Measurements from ENCODE around the gene TRIM67.
A peak's percentile ranks its signal among the peaks of the same experiment; 100 is the strongest.
"Not testable (repeated sequence)": the region's sequence is repeated elsewhere in the genome, so short reads cannot be mapped to it uniquely, and the experiment has no call there.

TRIM67 gene

GRCh38 chr1:231127106-231127505, 34.8 kb upstream of the TRIM67 start:
- H3K27ac ChIP-seq (ENCODE audit: extremely low read depth, low read depth, low read length); H3K36me3 ChIP-seq (ENCODE audit: control insufficient read depth in 2 of 2, insufficient read depth in 1 of 2, low read length in 2 of 2); CTCF ChIA-PET; H3K4me3 ChIP-seq (ENCODE audit: low read depth, low read length); H3K9me3 ChIP-seq (ENCODE audit: control insufficient read depth, insufficient read depth, low read depth, low read length); H3K4me1 ChIP-seq (ENCODE audit: control insufficient read depth, insufficient read depth, low read length); POLR2A ChIA-PET: not testable (repeated sequence)
- TF ChIP-seq ZNF580 (tag by site-specific recombination; IDR thresholded peaks at IDR 0.05) (peak; percentile 90), ZNF513 (tag by site-specific recombination; IDR thresholded peaks at IDR 0.05) (peak; percentile 18; the same call in 1 of the 2 replicates), ZNF146 (tag by site-specific recombination; IDR thresholded peaks at IDR 0.05) (peak; percentile 98), ZNF280D (tag by site-specific recombination; IDR thresholded peaks at IDR 0.05) (peak; percentile 63; the same call in 1 of the 2 replicates)

- CTCF ChIA-PET; H3K27ac ChIP-seq (ENCODE audit: extremely low read depth, low read depth, low read length); H3K4me3 ChIP-seq (ENCODE audit: low read depth, low read length); H3K9me3 ChIP-seq (ENCODE audit: control insufficient read depth, insufficient read depth, low read depth, low read length); H3K4me1 ChIP-seq (ENCODE audit: control insufficient read depth, insufficient read depth, low read length); POLR2A ChIA-PET; H3K36me3 ChIP-seq (ENCODE audit: control insufficient read depth in 2 of 2, insufficient read depth in 1 of 2, low read length in 2 of 2): not testable (repeated sequence)
Measured at GRCh38 chr1:231128471-231128870, 33.4 kb upstream of the TRIM67 start.

- CTCF ChIA-PET, result interaction anchor here (0.6 to 0.7 kb wide), 2 partner anchors 24 to 1373 kb away, joined by 3 read pairs; no protein-coding TSS in a partner anchor
- POLR2A ChIA-PET, result no interaction called here
- TF ChIP-seq ZNF488 (tag by site-specific recombination; IDR thresholded peaks at IDR 0.05) (no peak), ZNF623 (tag by site-specific recombination; IDR thresholded peaks at IDR 0.05) (no peak), ZNF16 (tag by site-specific recombination; IDR thresholded peaks at IDR 0.05; ENCODE audit: low read depth) (no peak), ZBTB20 (tag by site-specific recombination; IDR thresholded peaks at IDR 0.05) (no peak), ZFP3 (tag by site-specific recombination; IDR thresholded peaks at IDR 0.05; ENCODE audit: low read depth) (no peak), MEIS1 (CRISPR knock-in tag; IDR thresholded peaks at IDR 0.05; ENCODE audit: borderline replicate concordance) (no peak), KLF10 (tag by site-specific recombination; IDR thresholded peaks at IDR 0.05) (no peak)
- Histone ChIP-seq H3K36me3 (ENCODE audit: control insufficient read depth in 2 of 2, insufficient read depth in 1 of 2, low read length in 2 of 2) (no peaks in the 10 kb centered on the region), H3K4me1 (ENCODE audit: control insufficient read depth, insufficient read depth, low read length) (no peaks in the 10 kb centered on the region), H3K9me3 (ENCODE audit: control insufficient read depth, insufficient read depth, low read depth, low read length) (no peaks in the 10 kb centered on the region), H3K27ac (ENCODE audit: extremely low read depth, low read depth, low read length) (no peak overlapping the region), H3K4me3 (ENCODE audit: low read depth, low read length) (no peak overlapping the region)
Measured at GRCh38 chr1:231130544-231130943, 31.3 kb upstream of the TRIM67 start.

GRCh38 chr1:231132591-231132990, 29.3 kb upstream of the TRIM67 start:
- POLR2A ChIA-PET; H3K36me3 ChIP-seq (ENCODE audit: control insufficient read depth in 2 of 2, insufficient read depth in 1 of 2, low read length in 2 of 2); H3K4me3 ChIP-seq (ENCODE audit: low read depth, low read length); H3K27ac ChIP-seq (ENCODE audit: extremely low read depth, low read depth, low read length); H3K4me1 ChIP-seq (ENCODE audit: control insufficient read depth, insufficient read depth, low read length); CTCF ChIA-PET; H3K9me3 ChIP-seq (ENCODE audit: control insufficient read depth, insufficient read depth, low read depth, low read length): not testable (repeated sequence)
- TF ChIP-seq ZNF146 (tag by site-specific recombination; IDR thresholded peaks at IDR 0.05), result peak; percentile 41; the same call in 1 of the 2 replicates
- TF ChIP-seq ZNF138 (tag by site-specific recombination; IDR thresholded peaks at IDR 0.05; ENCODE audit: borderline replicate concordance), result peak; percentile 96; the same call in 1 of the 2 replicates
- TF ChIP-seq AEBP2 (tag by site-specific recombination; IDR thresholded peaks at IDR 0.05; ENCODE audit: borderline replicate concordance), result peak; percentile 96
- peak; percentile 61; the same call in 1 of the 2 replicates for TF ChIP-seq MZF1 (tag by site-specific recombination; IDR thresholded peaks at IDR 0.05; ENCODE audit: borderline replicate concordance)
- TF ChIP-seq ZFP3 (tag by site-specific recombination; IDR thresholded peaks at IDR 0.05; ENCODE audit: low read depth), result peak; percentile 40; the same call in 1 of the 2 replicates
- TF ChIP-seq ZNF394 (tag by site-specific recombination; IDR thresholded peaks at IDR 0.05; ENCODE audit: borderline replicate concordance), result peak; percentile 98
- TF ChIP-seq ZNF23 (tag by site-specific recombination; IDR thresholded peaks at IDR 0.05; ENCODE audit: borderline replicate concordance), result peak; percentile 68; the same call in 1 of the 2 replicates
- peak; percentile 93 for TF ChIP-seq ZXDB (tag by site-specific recombination; IDR thresholded peaks at IDR 0.05)
- TF ChIP-seq ZNF548 (tag by site-specific recombination; IDR thresholded peaks at IDR 0.05), result peak; percentile 21; the same call in 1 of the 2 replicates
- peak; percentile 66; the same call in 1 of the 2 replicates for TF ChIP-seq ZNF175 (tag by site-specific recombination; IDR thresholded peaks at IDR 0.05)
- TF ChIP-seq ZNF155 (tag by site-specific recombination; IDR thresholded peaks at IDR 0.05), result 0 out of 2 replicates have a peak, but pooled peaks have one; percentile 71
- peak; percentile 98 for TF ChIP-seq ZFP37 (tag by site-specific recombination; IDR thresholded peaks at IDR 0.05)
